ENCODE data around the gene BTBD9. TPM values are rescaled to one million over a fixed set of nuclear protein-coding genes. Genes with fewer than 3 reads are reported as not detected.

BTBD9 gene
- total RNA-seq, 1 donor from 2014 or later, result 23.0 TPM

DNA sequence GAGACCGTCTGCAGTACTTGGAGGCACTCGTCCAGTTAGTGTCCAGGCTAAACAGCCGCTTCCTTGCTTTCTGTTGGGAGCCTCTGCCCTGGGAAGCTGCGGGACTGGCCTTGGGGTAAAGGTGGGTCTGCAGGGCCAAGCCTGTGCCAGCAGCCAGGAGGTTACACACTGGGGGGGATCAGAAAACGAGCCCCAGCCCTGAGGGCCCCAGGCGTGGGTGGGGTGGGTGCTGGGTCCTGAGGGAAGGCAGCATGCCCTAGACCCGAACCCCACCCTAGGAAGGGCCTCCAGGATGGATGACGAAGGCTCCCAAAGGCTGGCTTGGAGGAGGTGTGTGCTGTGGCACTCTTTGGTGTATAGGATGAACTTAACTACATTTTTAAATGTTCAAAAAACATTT, 485.0 kb downstream of the BTBD9 start:
- peaks cover 3% of the 10 kb centered on the region for H3K4me1 Mint-ChIP-seq
- H3K27me3 Mint-ChIP-seq (ENCODE audit: low read depth), result no peaks in the 10 kb centered on the region
- H3K27ac Mint-ChIP-seq, result no peak overlapping the region
- TF ChIP-seq, protein P1, sequence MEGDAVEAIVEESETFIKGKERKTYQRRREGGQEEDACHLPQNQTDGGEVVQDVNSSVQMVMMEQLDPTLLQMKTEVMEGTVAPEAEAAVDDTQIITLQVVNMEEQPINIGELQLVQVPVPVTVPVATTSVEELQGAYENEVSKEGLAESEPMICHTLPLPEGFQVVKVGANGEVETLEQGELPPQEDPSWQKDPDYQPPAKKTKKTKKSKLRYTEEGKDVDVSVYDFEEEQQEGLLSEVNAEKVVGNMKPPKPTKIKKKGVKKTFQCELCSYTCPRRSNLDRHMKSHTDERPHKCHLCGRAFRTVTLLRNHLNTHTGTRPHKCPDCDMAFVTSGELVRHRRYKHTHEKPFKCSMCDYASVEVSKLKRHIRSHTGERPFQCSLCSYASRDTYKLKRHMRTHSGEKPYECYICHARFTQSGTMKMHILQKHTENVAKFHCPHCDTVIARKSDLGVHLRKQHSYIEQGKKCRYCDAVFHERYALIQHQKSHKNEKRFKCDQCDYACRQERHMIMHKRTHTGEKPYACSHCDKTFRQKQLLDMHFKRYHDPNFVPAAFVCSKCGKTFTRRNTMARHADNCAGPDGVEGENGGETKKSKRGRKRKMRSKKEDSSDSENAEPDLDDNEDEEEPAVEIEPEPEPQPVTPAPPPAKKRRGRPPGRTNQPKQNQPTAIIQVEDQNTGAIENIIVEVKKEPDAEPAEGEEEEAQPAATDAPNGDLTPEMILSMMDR (IDR thresholded peaks at IDR 0.05; ENCODE audit: unreplicated experiment), result no peak
- H3K36me3 Mint-ChIP-seq, result peaks cover 22% of the 10 kb centered on the region
- no peak for DNase-seq (ENCODE audit: low spot score in 2 of 2, unreplicated experiment in 2 of 2)
- H3K9me3 Mint-ChIP-seq, result peaks cover 5% of the 10 kb centered on the region
- no peak overlapping the region for H3K4me3 Mint-ChIP-seq

DNA sequence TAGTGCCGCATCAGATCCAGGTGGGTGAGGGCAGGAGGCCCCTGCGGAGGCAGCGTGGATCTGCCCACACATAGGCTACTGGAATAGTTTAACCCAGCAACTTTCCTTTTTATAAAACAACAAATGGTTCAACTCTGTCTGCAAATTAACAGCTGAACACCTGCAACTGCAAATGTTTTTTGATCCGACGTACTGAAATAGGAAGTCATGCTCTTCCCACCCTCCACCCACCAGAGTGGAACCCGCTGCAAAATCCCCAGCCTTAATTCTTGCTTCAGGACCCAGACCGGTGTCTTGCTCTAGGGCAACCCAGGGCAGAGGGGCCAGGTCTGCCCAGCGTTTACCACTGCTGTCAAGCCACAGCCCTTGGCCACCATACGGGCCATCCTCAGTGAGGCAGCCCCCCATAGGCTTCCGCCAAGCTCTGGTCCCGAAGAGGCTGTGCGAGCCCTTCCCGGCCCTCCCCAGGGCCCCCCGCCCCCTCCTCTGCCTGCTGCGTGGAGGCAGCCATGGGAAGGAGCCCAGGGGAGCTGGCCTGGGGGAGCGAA, 485.9 kb downstream of the BTBD9 start:
- Mint-ChIP-seq H3K9me3 (peaks cover 3% of the 10 kb centered on the region), H3K4me3 (no peak overlapping the region), H3K27ac (no peak overlapping the region), H3K27me3 (ENCODE audit: low read depth) (no peaks in the 10 kb centered on the region), H3K36me3 (peaks cover 15% of the 10 kb centered on the region), H3K4me1 (peaks cover 11% of the 10 kb centered on the region)
- DNase-seq (ENCODE audit: low spot score in 2 of 2, unreplicated experiment in 2 of 2), result no peak
- TF ChIP-seq, protein P1 (IDR thresholded peaks at IDR 0.05; ENCODE audit: unreplicated experiment), result no peak

DNA sequence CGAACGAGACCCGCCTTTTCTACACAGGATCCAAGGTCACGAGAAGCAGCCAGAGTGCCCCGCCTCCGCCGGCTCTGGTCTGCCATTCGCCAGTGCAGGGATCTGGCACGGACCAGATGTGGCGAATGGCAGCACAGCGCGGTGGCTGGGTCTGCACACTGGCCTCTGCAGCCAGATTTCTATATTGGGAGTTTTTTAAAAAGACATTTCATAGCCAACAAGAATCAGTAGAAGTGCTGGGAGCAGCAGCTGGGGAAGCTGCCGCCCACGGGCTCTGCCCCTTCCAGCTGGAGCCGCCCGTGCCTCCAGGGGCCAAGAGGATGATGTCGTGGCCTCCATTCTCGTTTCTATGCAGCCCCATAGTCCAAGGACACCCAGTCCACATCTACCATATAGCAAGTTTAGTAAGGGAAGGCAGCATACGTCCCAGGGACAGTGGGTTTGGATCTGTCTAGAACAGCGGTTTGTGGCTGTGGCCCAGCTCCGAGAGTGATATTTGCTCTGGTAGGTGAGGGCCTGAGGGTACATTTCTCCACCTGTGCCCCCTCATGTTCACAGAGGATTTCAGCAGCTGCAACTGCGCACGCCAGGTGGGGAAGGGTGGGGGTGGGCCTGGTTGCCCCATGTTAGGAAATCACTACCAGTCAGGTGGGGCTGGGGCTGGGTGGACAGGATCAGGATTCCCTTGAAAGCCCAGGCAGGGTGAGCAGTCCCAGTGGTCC, 486.5 kb downstream of the BTBD9 start:
- Mint-ChIP-seq H3K9me3 (no peaks in the 10 kb centered on the region), H3K27ac (no peak overlapping the region), H3K27me3 (ENCODE audit: low read depth) (no peaks in the 10 kb centered on the region), H3K4me1 (peaks cover 16% of the 10 kb centered on the region), H3K4me3 (no peak overlapping the region), H3K36me3 (peaks cover 14% of the 10 kb centered on the region)
- TF ChIP-seq, protein P1 (IDR thresholded peaks at IDR 0.05; ENCODE audit: unreplicated experiment), result no peak
- DNase-seq (ENCODE audit: low spot score in 2 of 2, unreplicated experiment in 2 of 2), result no peak

DNA sequence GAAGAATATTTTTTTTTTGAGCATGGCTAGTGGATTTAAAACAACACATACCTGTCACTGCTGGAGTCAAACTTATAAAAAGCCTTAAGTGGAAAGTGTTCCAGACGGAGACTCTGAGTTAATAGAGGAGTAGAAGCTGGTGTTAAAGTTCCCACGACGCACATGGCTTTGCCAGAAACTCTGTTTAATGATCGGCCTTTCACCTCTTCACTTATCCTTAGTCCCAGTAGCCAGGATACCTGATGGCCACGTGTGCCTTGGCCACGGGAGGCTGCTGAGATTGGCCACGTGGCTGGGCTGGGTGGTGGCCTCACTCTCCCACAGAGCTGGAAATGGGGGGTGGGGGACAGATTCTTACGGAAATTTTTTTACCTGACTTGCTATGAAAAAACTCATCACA, 487.1 kb downstream of the BTBD9 start:
- TF ChIP-seq, protein P1 (IDR thresholded peaks at IDR 0.05; ENCODE audit: unreplicated experiment), result no peak
- peaks cover 14% of the 10 kb centered on the region for H3K36me3 Mint-ChIP-seq
- peaks cover 16% of the 10 kb centered on the region for H3K4me1 Mint-ChIP-seq
- no peak overlapping the region for H3K4me3 Mint-ChIP-seq
- no peak for DNase-seq (ENCODE audit: low spot score in 2 of 2, unreplicated experiment in 2 of 2)
- H3K27me3 Mint-ChIP-seq (ENCODE audit: low read depth), result no peaks in the 10 kb centered on the region
- H3K27ac Mint-ChIP-seq, result no peak overlapping the region
- no peaks in the 10 kb centered on the region for H3K9me3 Mint-ChIP-seq

DNA sequence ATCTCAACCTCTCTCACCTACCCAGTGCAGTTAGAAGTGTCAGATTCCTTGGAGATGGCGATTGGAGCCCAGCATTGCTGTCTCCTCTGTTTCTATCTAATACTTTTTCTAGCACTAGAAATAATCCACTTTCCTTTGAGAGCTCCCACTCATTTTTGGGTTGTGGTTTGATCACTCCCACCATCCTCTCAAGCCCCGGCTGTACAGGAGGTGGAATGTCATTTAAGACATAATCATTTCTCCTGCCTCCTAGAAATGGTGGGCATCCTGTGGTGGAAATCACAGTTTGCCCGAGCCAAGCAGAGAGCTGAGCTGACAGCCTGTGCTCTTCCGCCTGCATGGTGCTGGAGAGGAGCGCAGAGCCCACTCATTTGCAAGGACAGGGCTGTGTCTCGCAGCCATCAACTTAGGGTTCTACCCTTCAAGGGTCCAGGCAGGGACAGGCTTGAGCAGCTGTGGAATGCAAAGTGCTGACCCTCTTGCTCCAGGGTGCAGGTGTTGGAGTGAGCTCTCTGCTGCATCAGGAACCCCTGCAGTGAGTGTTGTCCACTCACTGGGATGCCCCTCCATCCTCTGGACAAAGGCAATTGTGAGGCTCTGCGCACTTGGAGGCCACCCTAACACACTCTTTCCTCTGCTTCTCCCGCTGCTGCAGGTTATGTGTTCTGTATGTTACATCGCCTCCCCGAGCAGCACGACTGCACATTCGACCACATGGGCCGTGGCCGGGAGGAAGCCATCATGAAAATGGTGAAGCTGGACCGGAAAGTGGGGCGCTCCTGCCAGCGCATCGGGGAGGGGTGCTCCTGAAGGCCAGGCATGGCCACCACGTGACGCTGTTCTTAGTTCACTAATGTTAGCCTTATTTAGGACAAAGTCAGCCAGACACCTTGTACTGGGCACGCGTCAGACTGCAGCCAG, 487.9 kb downstream of the BTBD9 start:
- H3K27ac Mint-ChIP-seq, result no peak overlapping the region
- peaks cover 16% of the 10 kb centered on the region for H3K4me1 Mint-ChIP-seq
- DNase-seq (ENCODE audit: low spot score in 2 of 2, unreplicated experiment in 2 of 2), result no peak
- peaks cover 14% of the 10 kb centered on the region for H3K36me3 Mint-ChIP-seq
- TF ChIP-seq, protein P1 (IDR thresholded peaks at IDR 0.05; ENCODE audit: unreplicated experiment), result no peak
- H3K4me3 Mint-ChIP-seq, result no peak overlapping the region
- H3K9me3 Mint-ChIP-seq, result no peaks in the 10 kb centered on the region
- no peaks in the 10 kb centered on the region for H3K27me3 Mint-ChIP-seq (ENCODE audit: low read depth)

Data from mesothelial cell of epicardium (in vitro differentiated cells).